HepG2 (cell line): ENCODE data around the gene BTBD3. TPM values are rescaled to one million over a fixed set of nuclear protein-coding genes. Genes with fewer than 3 reads are reported as not detected.

Experiments used
- ATAC-seq: fragments of 200-7000 bp; cut with Tn5 transposase; 3 replicates; pipeline ENCODE4 v1.9.1; 2020; ENCODE audit warnings: mild to moderate bottlenecking, moderate library complexity
- BruUV-seq: library from RNA; stranded (reverse); fragments of 400-500 nt; replicated peaks from 2 replicates; lab custom pipeline; 2021; lab: Mats Ljungman, UMichigan
- CTCF ChIA-PET: fragments of 300-600 bp; formaldehyde crosslinking; extraction: SDS; loops from one replicate; lab custom pipeline; 2021; ENCODE audit warnings: low total read pairs, inconsistent platforms, low intra/inter-chr PET ratio; lab: Yijun Ruan, JAX
- POLR2A ChIA-PET: fragments of 350-600 bp; sonication (Branson Sonifier 250); formaldehyde crosslinking; loops from one replicate; lab custom pipeline; 2020; ENCODE audit warnings: antibody characterized with exemption, inconsistent platforms; lab: Yijun Ruan, JAX
- DNase-seq: peaks from one replicate; pipeline ENCODE4 v3.0.0-alpha.2; 2015; ENCODE audit warnings: low spot score
- FAIRE-seq: peaks from 3 replicates; lab custom pipeline; 2011; peaks lifted over from hg19 to GRCh38; lab: Jason Lieb, UNC
- H2AFZ ChIP-seq: one replicate; pipeline ENCODE4 v1.6.1; 2011; ENCODE audit warnings: low read length, inconsistent platforms
- H3K27ac ChIP-seq: fragments of 300-600 bp; 3 replicates; pipeline ENCODE4 v1.8.0; 2011; ENCODE audit warnings: mixed run types, mild to moderate bottlenecking, mixed read lengths, low read length, inconsistent platforms; ENCODE audit not compliant: insufficient read depth; ENCODE audit errors: extremely low read length
- H3K27me3 ChIP-seq, 2 experiments: fragments of 200-600 bp in 1 of 2; 2 replicates in 1 of 2; 3 replicates in 1 of 2; pipeline versions ENCODE4 v1.6.0 to v1.8.0; 2011; ENCODE audit warnings: low read length in 2 of 2, mild to moderate bottlenecking in 2 of 2, moderate library complexity in 2 of 2, inconsistent platforms in 1 of 2; ENCODE audit not compliant: insufficient read depth in 2 of 2, control insufficient read depth in 1 of 2
- H3K36me3 ChIP-seq, 2 experiments: fragments of 200-600 bp in 1 of 2; replicated peaks in 1 of 2; 2 replicates in 1 of 2; 3 replicates in 1 of 2; pipeline versions ENCODE4 v1.5.1 to v1.8.0; 2011; ENCODE audit warnings: low read length in 2 of 2, inconsistent platforms in 1 of 2; ENCODE audit not compliant: insufficient read depth in 2 of 2, control insufficient read depth in 1 of 2
- H3K4me1 ChIP-seq: 2 replicates; pipeline ENCODE4 v1.5.1; 2012; ENCODE audit warnings: low read length, inconsistent platforms; ENCODE audit not compliant: insufficient read depth
- H3K4me2 ChIP-seq: 2 replicates; pipeline ENCODE4 v1.6.0; 2011; ENCODE audit warnings: low read depth, low read length, inconsistent platforms
- H3K4me3 ChIP-seq, 3 experiments: fragments of 200-600 bp in 1 of 3; sonication (generic), shearing (Covaris generic) in 1 of 3; replicated peaks in 1 of 3; 2 replicates each; pipeline ENCODE4 v1.5.1; 2011 to 2016; ENCODE audit warnings: low read length in 3 of 3, inconsistent platforms in 2 of 3, low read depth in 2 of 3, mild to moderate bottlenecking in 2 of 3, control low read depth in 1 of 3, mixed read lengths in 1 of 3; ENCODE audit not compliant: insufficient read depth in 1 of 3
- H3K79me2 ChIP-seq: one replicate; pipeline ENCODE4 v1.6.1; 2011; ENCODE audit warnings: low read length, inconsistent platforms; ENCODE audit not compliant: insufficient read depth
- H3K9ac ChIP-seq: 2 replicates; pipeline ENCODE4 v1.6.0; 2011; ENCODE audit warnings: mild to moderate bottlenecking, low read depth, low read length, inconsistent platforms; ENCODE audit not compliant: insufficient read depth
- H3K9me3 ChIP-seq: 2 replicates; pipeline ENCODE4 v1.5.1; 2012; ENCODE audit warnings: mild to moderate bottlenecking, low read length
- H4K20me1 ChIP-seq: 2 replicates; pipeline ENCODE4 v1.6.0; 2011; ENCODE audit warnings: inconsistent platforms, mild to moderate bottlenecking, low read length, moderate library complexity; ENCODE audit not compliant: insufficient read depth
- ATF7-NPFF ChIP-seq: sonication (generic); formaldehyde crosslinking; IDR thresholded peaks from 2 replicates; pipeline ENCODE4 v1.8.1; 2023; ENCODE audit warnings: mild to moderate bottlenecking, low read depth, missing genetic modification reagents, moderate library complexity
- BRCA1 ChIP-seq: sonication (generic); formaldehyde crosslinking; IDR thresholded peaks from 2 replicates; pipeline ENCODE4 v1.4.0; 2020; ENCODE audit warnings: missing genetic modification reagents
- CEBPZ ChIP-seq: IDR thresholded peaks from 2 replicates; pipeline ENCODE4 v1.6.1; 2012; ENCODE audit warnings: low read length, improper control_type of control experiment
- IKZF1 ChIP-seq: fragments of 450-650 bp; IDR thresholded peaks from 2 replicates; pipeline ENCODE4 v1.7.1; 2016
- KAT8 ChIP-seq: IDR thresholded peaks from 2 replicates; pipeline ENCODE4 v1.6.1; 2016; ENCODE audit warnings: missing genetic modification reagents, missing compliant biosample characterization
- KLF9 ChIP-seq: IDR thresholded peaks from 2 replicates; pipeline ENCODE4 v1.6.1; 2016; ENCODE audit warnings: low read depth
- KMT2A ChIP-seq: sonication (generic); formaldehyde crosslinking; IDR thresholded peaks from 2 replicates; pipeline ENCODE4 v1.4.0; 2020; ENCODE audit warnings: missing genetic modification reagents
- POLR2AphosphoS2 ChIP-seq: IDR thresholded peaks from 2 replicates; pipeline ENCODE4 v1.6.1; 2011; ENCODE audit warnings: low read depth, low read length, improper control_type of control experiment
- REXO4 ChIP-seq: sonication (generic); formaldehyde crosslinking; IDR thresholded peaks from 2 replicates; pipeline ENCODE4 v1.8.0; 2022; ENCODE audit warnings: missing genetic modification reagents, mild to moderate bottlenecking, borderline replicate concordance
- SRSF4 ChIP-seq: fragments of 200-400 bp; formaldehyde crosslinking; IDR thresholded peaks from one replicate; pipeline ENCODE4 v1.6.1; 2018; ENCODE audit warnings: mild to moderate bottlenecking, low read depth, low read length, moderate library complexity; ENCODE audit not compliant: poor library complexity, severe bottlenecking
- WGBS: methylation state at CpG from one replicate; pipeline ENCODE4 v1.1.6; 2017; ENCODE audit warnings: low lambda C conversion rate; 5-methylcytosine and 5-hydroxymethylcytosine counted together
- in situ Hi-C: cut with HindIII; loops from 2 replicates; pipeline ENCODE4 v1.10.0; 2017; ENCODE audit warnings: low pct_unique_long_range_greater_than_20kb; ENCODE audit not compliant: extremely low pct_ligation_motif_present
- intact Hi-C: fragments of 100-400 bp; cut with micrococcal nuclease; formaldehyde crosslinking; loops from one replicate; pipeline ENCODE4 v1.10.0; 2022; ENCODE audit not compliant: unreplicated experiment
- polyA plus RNA-seq, 8 experiments: library from polyadenylated mRNA; depleted of rRNA in 3 of 8; stranded (reverse) in 7 of 8; unstranded in 1 of 8; fragments of >200 nt; fragmentation: Illumina TruSeq in 4 of 8; extraction: Trizol in 4 of 8; gene quantifications; 2 replicates each; pipeline versions ENCODE4 v1.2.1 to v1.2.3, GENCODE V29; 2011 to 2016; ENCODE audit warnings: low read depth in 4 of 8, missing spikeins in 1 of 8, mixed read lengths in 1 of 8; ENCODE audit not compliant: insufficient read depth in 1 of 8
- total RNA-seq, 5 experiments: library from RNA; depleted of rRNA; stranded (reverse); fragments of >200 nt; fragmentation: Illumina TruSeq; extraction: Trizol; gene quantifications; 2 replicates each; pipeline ENCODE4 v1.2.3, GENCODE V29; 2016; ENCODE audit warnings: low read depth in 1 of 5

Gene BTBD3
- total and polyA plus RNA-seq, 2 of the 13 experiments (the other 11 are each of a cell fraction or from before 2014, with no cell fraction given) = 32.2 to 41.8 TPM

- Histone ChIP-seq H3K9me3 (peaks cover 10% of the 10 kb centered on the region; the same call in 1 of the 2 replicates), H2AFZ (no peak overlapping the region), H3K27me3 (no peaks in the 10 kb centered on the region), H3K4me2 (no peak overlapping the region), H3K79me2 (no peaks in the 10 kb centered on the region), H4K20me1 (no peaks in the 10 kb centered on the region), H3K4me3 (no peak overlapping the region), H3K4me1 (no peaks in the 10 kb centered on the region; the same call in 1 of the 2 replicates), H3K9ac (no peak overlapping the region), H3K27ac (no peak overlapping the region), H3K36me3 (no peaks in the 10 kb centered on the region)
- ChIA-PET POLR2A (no interaction called here), CTCF (no interaction called here)
- no peak for DNase-seq
- intact Hi-C loops = no loop called here
- no peak for ATAC-seq
- FAIRE-seq = no peak
- no TSS peak for BruUV-seq
- WGBS = 7% methylated on average over 3 of the region's 3 CpGs
- in situ Hi-C loops = no loop called here
- TF ChIP-seq KAT8 (CRISPR knock-in tag) (no peak), REXO4 (no peak), KMT2A (CRISPR knock-in tag) (no peak), ATF7-NPFF (CRISPR knock-in tag) (no peak), KLF9 (CRISPR knock-in tag) (no peak), BRCA1 (CRISPR knock-in tag) (no peak), IKZF1 (no peak), CEBPZ (no peak), POLR2AphosphoS2 (no peak), SRSF4 (no peak)
Observed at GRCh38 chr20:11951696-11952095, 34.0 kb downstream of the BTBD3 start.
